ENCODE measurements around the gene EXD1. TPM values are rescaled to one million over a fixed set of nuclear protein-coding genes. Genes with fewer than 3 reads are reported as not detected.
A peak's percentile ranks its signal among the peaks of the same experiment; 100 is the strongest.

Gene EXD1
- total RNA-seq, 1 experiment from 2014 or later: not detected

DNA sequence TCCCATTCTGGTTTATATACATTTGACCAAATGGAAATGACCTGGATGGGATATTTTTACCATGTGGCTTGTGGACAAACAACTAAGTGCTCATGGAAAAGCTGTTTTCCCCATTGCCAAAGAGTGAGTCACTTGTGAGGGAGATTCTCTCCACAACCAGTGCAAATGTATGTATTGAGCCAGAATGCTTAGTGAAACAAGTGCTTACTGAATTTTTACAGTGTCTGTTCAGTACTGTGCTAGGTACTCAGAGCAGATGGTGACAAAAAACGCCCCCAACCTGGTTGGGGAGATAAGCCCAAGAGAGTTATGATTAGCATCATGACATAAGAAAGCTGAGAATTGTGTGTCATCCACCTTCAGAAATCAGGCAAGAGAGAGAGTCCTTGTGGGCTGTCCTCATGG is 2.8 kb upstream of the EXD1 start:
- no peak overlapping the region for H3K4me3 ChIP-seq (ENCODE audit: low read depth, low read length)
- ChIA-PET CTCF (no interaction called here), POLR2A (no interaction called here)
- H3K9me3 ChIP-seq: no peaks in the 10 kb centered on the region; the same call in 1 of the 2 replicates
- H3K4me3 Mint-ChIP-seq (ENCODE audit: unreplicated experiment): no peak overlapping the region
- H3K4me1 ChIP-seq: peaks cover 6% of the 10 kb centered on the region; the same call in 1 of the 2 replicates
- H3K36me3 ChIP-seq (ENCODE audit: control insufficient read depth, insufficient read depth, low read length): no peaks in the 10 kb centered on the region
- peaks cover 4% of the 10 kb centered on the region for H3K4me1 Mint-ChIP-seq (ENCODE audit: low read depth, unreplicated experiment)
- DNase-seq: no peak
- intact Hi-C loops (cut with micrococcal nuclease; ENCODE audit: unreplicated experiment): loop anchor here (5.0 kb wide), 1 partner anchor 116 kb away; the partner anchor contains the start of gene INO80
- H3K27me3 ChIP-seq (replicated peaks; ENCODE audit: control insufficient read depth, insufficient read depth, low read length): no peaks in the 10 kb centered on the region
- no peaks in the 10 kb centered on the region for H3K27me3 Mint-ChIP-seq (ENCODE audit: insufficient read depth, unreplicated experiment)
- peaks cover 21% of the 10 kb centered on the region for H3K36me3 Mint-ChIP-seq (ENCODE audit: insufficient read depth, unreplicated experiment)
- TF ChIP-seq, protein P1, sequence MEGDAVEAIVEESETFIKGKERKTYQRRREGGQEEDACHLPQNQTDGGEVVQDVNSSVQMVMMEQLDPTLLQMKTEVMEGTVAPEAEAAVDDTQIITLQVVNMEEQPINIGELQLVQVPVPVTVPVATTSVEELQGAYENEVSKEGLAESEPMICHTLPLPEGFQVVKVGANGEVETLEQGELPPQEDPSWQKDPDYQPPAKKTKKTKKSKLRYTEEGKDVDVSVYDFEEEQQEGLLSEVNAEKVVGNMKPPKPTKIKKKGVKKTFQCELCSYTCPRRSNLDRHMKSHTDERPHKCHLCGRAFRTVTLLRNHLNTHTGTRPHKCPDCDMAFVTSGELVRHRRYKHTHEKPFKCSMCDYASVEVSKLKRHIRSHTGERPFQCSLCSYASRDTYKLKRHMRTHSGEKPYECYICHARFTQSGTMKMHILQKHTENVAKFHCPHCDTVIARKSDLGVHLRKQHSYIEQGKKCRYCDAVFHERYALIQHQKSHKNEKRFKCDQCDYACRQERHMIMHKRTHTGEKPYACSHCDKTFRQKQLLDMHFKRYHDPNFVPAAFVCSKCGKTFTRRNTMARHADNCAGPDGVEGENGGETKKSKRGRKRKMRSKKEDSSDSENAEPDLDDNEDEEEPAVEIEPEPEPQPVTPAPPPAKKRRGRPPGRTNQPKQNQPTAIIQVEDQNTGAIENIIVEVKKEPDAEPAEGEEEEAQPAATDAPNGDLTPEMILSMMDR (IDR thresholded peaks at IDR 0.05; ENCODE audit: insufficient read depth in 1 of 2, low read depth in 1 of 2, low read length in 1 of 2, severe bottlenecking in 1 of 2, unreplicated experiment in 1 of 2): no peak
- no peak overlapping the region for H3K27ac Mint-ChIP-seq (ENCODE audit: unreplicated experiment)
- H3K9me3 Mint-ChIP-seq (ENCODE audit: unreplicated experiment): no peaks in the 10 kb centered on the region
- no TSS peak for BruUV-seq (replicated peaks)

DNA sequence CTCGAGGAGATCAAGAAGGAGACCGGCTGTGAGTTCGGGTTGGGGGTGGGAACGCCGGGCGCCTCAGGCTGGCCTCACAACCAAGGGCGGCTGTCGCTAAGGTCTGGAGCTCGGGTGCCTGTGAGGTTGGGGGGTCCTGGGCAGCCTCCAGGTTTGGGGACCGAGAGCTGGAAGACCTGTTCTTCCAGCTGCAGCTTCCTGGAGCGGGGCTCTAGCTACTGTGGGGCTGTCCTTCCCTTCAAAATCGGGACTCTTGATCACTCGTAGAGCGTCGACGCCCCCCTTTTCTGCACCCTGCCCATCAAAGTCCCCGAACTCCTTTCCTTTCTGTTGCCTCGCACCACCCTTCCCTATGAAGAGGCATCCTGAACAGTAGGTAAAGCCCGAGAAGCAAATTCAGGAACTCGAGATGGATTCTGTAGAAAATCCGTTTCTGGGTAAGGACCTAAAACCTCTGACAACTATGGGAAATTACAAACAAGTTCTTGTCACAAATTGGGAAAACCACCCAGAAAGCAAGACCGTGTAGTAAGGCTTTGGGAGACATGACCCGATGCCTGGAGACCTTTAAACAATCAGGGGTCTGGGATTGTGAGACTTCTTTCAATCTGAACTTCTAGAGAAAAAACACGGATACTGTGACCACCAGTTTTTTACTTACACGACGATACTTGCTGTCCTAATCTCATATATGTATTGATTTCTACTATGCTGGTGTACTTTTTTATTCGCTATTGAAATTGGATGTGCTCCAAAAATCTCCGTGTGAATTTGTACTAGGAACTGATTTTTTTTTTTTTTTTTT is 1.1 kb upstream of the EXD1 start:
- no peaks in the 10 kb centered on the region; the same call in 1 of the 2 replicates for H3K9me3 ChIP-seq
- H3K4me3 ChIP-seq (ENCODE audit: low read depth, low read length): peak overlapping the region; percentile 68
- H3K36me3 Mint-ChIP-seq (ENCODE audit: insufficient read depth, unreplicated experiment): peaks cover 21% of the 10 kb centered on the region
- CTCF ChIA-PET: interaction anchor here (0.5 to 1.5 kb wide), 12 partner anchors 10 to 588 kb away, joined by 3 to 7 read pairs (median 4); partner anchors contain the start of genes CHAC1, NUSAP1 and OIP5
- H3K27me3 ChIP-seq (replicated peaks; ENCODE audit: control insufficient read depth, insufficient read depth, low read length): no peaks in the 10 kb centered on the region
- peak overlapping the region; percentile 91 for H3K27ac Mint-ChIP-seq (ENCODE audit: unreplicated experiment)
- DNase-seq: no peak
- peak overlapping the region; percentile 85 for H3K4me3 Mint-ChIP-seq (ENCODE audit: unreplicated experiment)
- H3K36me3 ChIP-seq (ENCODE audit: control insufficient read depth, insufficient read depth, low read length): no peaks in the 10 kb centered on the region
- no peaks in the 10 kb centered on the region for H3K4me1 Mint-ChIP-seq (ENCODE audit: low read depth, unreplicated experiment)
- intact Hi-C loops (cut with micrococcal nuclease; ENCODE audit: unreplicated experiment): loop anchor here (1.0 to 5.0 kb wide), 4 partner anchors 21 to 114 kb away; partner anchors contain the start of genes INO80, NUSAP1 and OIP5
- peaks cover 6% of the 10 kb centered on the region; the same call in 1 of the 2 replicates for H3K4me1 ChIP-seq
- no peaks in the 10 kb centered on the region for H3K9me3 Mint-ChIP-seq (ENCODE audit: unreplicated experiment)
- TF ChIP-seq, protein P1 (IDR thresholded peaks at IDR 0.05; ENCODE audit: insufficient read depth in 1 of 2, low read depth in 1 of 2, low read length in 1 of 2, severe bottlenecking in 1 of 2, unreplicated experiment in 1 of 2): no peak
- POLR2A ChIA-PET: interaction anchor here (0.6 to 1.4 kb wide), 6 partner anchors 11 to 279 kb away, joined by 3 to 9 read pairs (median 6); partner anchors contain the start of genes CHAC1, INO80, NUSAP1 and OIP5
- BruUV-seq (replicated peaks): TSS peak; percentile 35
- no peaks in the 10 kb centered on the region for H3K27me3 Mint-ChIP-seq (ENCODE audit: insufficient read depth, unreplicated experiment)

DNA sequence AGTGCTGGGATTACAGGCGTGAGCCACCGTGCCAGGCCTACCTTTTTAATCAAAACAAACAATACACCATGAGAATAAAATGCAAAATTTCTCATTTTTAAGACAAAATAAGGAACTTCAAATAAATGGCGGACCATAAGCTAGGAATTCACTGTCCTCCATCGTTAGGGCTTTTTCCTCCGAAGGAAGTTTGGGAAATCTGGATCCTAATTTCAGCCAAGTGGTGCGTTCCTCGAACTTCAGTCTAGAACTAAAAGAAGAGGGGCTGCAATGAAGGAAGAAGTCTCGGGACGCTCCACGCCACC is 260 bp downstream of the EXD1 start:
- BruUV-seq (replicated peaks): TSS peak; percentile 72
- intact Hi-C loops (cut with micrococcal nuclease; ENCODE audit: unreplicated experiment): loop anchor here (2.0 to 5.0 kb wide), 3 partner anchors 19 to 113 kb away; partner anchors contain the start of gene INO80
- H3K36me3 ChIP-seq (ENCODE audit: control insufficient read depth, insufficient read depth, low read length): no peaks in the 10 kb centered on the region
- TF ChIP-seq, protein P1 (IDR thresholded peaks at IDR 0.05; ENCODE audit: insufficient read depth in 1 of 2, low read depth in 1 of 2, low read length in 1 of 2, severe bottlenecking in 1 of 2, unreplicated experiment in 1 of 2): no peak
- peaks cover 21% of the 10 kb centered on the region for H3K36me3 Mint-ChIP-seq (ENCODE audit: insufficient read depth, unreplicated experiment)
- peak overlapping the region; percentile 85 for H3K4me3 Mint-ChIP-seq (ENCODE audit: unreplicated experiment)
- peaks cover 6% of the 10 kb centered on the region; the same call in 1 of the 2 replicates for H3K4me1 ChIP-seq
- H3K9me3 Mint-ChIP-seq (ENCODE audit: unreplicated experiment): no peaks in the 10 kb centered on the region
- ChIA-PET CTCF (interaction anchor here (1.1 to 1.5 kb wide), 2 partner anchors 102 to 300 kb away, joined by 4 to 7 read pairs; partner anchors contain the start of genes NUSAP1 and OIP5), POLR2A (interaction anchor here (0.5 to 0.6 kb wide), 2 partner anchors 115 to 182 kb away, joined by 3 to 7 read pairs; no protein-coding TSS in a partner anchor)
- no peaks in the 10 kb centered on the region for H3K27me3 ChIP-seq (replicated peaks; ENCODE audit: control insufficient read depth, insufficient read depth, low read length)
- H3K4me3 ChIP-seq (ENCODE audit: low read depth, low read length): peak overlapping the region; percentile 68
- peak overlapping the region; percentile 91 for H3K27ac Mint-ChIP-seq (ENCODE audit: unreplicated experiment)
- no peak for DNase-seq
- H3K27me3 Mint-ChIP-seq (ENCODE audit: insufficient read depth, unreplicated experiment): no peaks in the 10 kb centered on the region
- no peaks in the 10 kb centered on the region; the same call in 1 of the 2 replicates for H3K9me3 ChIP-seq
- H3K4me1 Mint-ChIP-seq (ENCODE audit: low read depth, unreplicated experiment): no peaks in the 10 kb centered on the region
